ENCODE data around the gene MX1. TPM values are rescaled to one million over a fixed set of nuclear protein-coding genes. Genes with fewer than 3 reads are reported as not detected.

MX1 gene
- total RNA-seq, 1 donor from 2014 or later: 3.3 TPM

DNA sequence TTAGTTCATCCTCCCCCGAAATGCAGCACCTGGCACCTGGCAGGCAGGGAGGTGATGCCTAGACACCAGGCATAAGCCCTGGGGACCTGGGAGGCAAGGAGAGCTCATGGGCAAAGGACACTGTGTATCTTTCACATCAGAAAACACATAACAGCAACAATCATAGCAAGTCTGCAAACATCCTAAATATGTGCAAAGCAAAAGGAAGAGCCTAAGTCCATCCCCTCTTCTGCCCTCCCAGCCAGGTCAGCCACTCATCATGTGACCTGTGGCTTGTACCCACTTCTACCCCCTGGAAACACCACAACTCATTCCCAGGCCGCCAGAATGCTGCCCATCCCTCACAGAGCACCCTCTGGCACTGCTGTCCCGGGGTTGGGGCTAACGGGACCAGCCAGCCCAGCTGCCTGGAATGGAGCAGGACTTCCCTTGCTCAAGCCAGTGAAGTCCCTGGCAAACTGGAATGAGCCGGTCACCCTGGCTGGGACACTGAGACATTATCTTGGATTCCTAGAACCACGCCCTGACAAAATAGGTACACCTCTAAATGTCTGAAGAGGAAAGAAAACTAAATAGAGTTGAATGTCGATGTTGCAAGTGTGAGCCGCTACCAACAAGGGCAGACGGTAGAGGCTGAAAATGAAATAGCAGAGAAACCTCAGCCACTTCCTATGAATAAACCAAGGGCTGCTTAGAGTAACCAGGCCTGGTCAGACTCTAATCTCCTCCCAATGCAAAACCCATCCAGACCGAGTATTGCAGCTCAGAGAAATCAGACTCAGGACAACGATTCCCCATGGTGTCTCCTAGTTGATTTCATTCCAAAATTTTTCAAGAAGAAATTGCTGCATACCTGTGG is 52.5 kb downstream of the MX1 start:
- Mint-ChIP-seq H3K4me1 (peaks cover 29% of the 10 kb centered on the region), H3K4me3 (no peak overlapping the region), H3K27ac (ENCODE audit: unreplicated experiment) (no peak overlapping the region), H3K36me3 (ENCODE audit: low read depth) (no peaks in the 10 kb centered on the region), H3K9me3 (no peaks in the 10 kb centered on the region), H3K27me3 (ENCODE audit: low read depth) (no peaks in the 10 kb centered on the region)
- DNase-seq (ENCODE audit: low read depth, low spot score): no peak
- TF ChIP-seq, protein P1, sequence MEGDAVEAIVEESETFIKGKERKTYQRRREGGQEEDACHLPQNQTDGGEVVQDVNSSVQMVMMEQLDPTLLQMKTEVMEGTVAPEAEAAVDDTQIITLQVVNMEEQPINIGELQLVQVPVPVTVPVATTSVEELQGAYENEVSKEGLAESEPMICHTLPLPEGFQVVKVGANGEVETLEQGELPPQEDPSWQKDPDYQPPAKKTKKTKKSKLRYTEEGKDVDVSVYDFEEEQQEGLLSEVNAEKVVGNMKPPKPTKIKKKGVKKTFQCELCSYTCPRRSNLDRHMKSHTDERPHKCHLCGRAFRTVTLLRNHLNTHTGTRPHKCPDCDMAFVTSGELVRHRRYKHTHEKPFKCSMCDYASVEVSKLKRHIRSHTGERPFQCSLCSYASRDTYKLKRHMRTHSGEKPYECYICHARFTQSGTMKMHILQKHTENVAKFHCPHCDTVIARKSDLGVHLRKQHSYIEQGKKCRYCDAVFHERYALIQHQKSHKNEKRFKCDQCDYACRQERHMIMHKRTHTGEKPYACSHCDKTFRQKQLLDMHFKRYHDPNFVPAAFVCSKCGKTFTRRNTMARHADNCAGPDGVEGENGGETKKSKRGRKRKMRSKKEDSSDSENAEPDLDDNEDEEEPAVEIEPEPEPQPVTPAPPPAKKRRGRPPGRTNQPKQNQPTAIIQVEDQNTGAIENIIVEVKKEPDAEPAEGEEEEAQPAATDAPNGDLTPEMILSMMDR (conservative IDR thresholded peaks at IDR 0.05): no peak

DNA sequence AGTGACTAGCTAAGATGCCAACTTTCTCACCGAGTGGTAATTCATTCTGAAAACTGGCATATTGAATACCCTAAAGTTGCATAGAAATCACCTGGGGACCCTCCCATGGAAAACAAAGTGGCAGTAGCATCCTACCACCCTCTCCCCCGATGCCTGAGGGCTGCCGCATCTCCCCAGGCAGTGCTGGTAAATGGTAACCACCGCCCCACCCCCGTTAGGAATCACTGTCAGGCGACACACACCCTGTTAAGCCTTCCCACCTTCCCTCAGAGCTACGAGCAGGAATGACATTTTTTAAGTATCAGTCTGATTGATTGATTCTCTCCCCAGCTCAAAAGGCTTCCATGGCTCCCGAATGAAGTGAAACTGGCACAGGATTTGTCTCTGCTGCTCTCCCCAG is 53.6 kb downstream of the MX1 start:
- no peak overlapping the region for H3K4me3 Mint-ChIP-seq
- H3K4me1 Mint-ChIP-seq: peaks cover 29% of the 10 kb centered on the region
- DNase-seq (ENCODE audit: low read depth, low spot score): no peak
- H3K27ac Mint-ChIP-seq (ENCODE audit: unreplicated experiment): peak overlapping the region; percentile 83
- H3K27me3 Mint-ChIP-seq (ENCODE audit: low read depth): no peaks in the 10 kb centered on the region
- H3K36me3 Mint-ChIP-seq (ENCODE audit: low read depth): no peaks in the 10 kb centered on the region
- H3K9me3 Mint-ChIP-seq: no peaks in the 10 kb centered on the region
- TF ChIP-seq, protein P1 (conservative IDR thresholded peaks at IDR 0.05): no peak

GRCh38 chr21:41480086-41480690 is 54.1 kb downstream of the MX1 start:
- Mint-ChIP-seq H3K4me1 (peaks cover 29% of the 10 kb centered on the region), H3K36me3 (ENCODE audit: low read depth) (no peaks in the 10 kb centered on the region), H3K27ac (ENCODE audit: unreplicated experiment) (peak overlapping the region; percentile 83), H3K9me3 (no peaks in the 10 kb centered on the region), H3K4me3 (no peak overlapping the region), H3K27me3 (ENCODE audit: low read depth) (no peaks in the 10 kb centered on the region)
- DNase-seq (ENCODE audit: low read depth, low spot score): no peak
- TF ChIP-seq, protein P1 (conservative IDR thresholded peaks at IDR 0.05): no peak

DNA sequence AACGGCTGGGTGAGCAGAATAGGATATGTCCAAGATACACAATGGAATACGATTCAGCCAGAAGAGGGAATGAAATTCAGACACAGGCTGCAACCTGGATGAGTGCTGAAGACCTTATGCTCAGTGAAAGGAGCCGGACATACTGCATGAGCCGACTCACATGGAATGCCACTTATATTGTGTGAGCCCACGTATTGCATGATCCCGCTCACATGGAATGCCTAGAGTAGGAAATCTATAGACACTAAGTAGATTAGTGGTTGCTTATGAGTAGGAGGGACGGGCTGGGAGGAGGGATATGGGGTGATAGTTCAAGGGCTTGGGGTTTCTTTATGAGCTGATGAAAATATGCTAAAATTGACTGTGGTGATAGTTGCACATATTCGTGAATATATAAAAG is 55.2 kb downstream of the MX1 start:
- TF ChIP-seq, protein P1 (conservative IDR thresholded peaks at IDR 0.05): no peak
- H3K9me3 Mint-ChIP-seq: no peaks in the 10 kb centered on the region
- H3K27ac Mint-ChIP-seq (ENCODE audit: unreplicated experiment): no peak overlapping the region
- H3K27me3 Mint-ChIP-seq (ENCODE audit: low read depth): no peaks in the 10 kb centered on the region
- H3K36me3 Mint-ChIP-seq (ENCODE audit: low read depth): no peaks in the 10 kb centered on the region
- DNase-seq (ENCODE audit: low read depth, low spot score): no peak
- H3K4me3 Mint-ChIP-seq: no peak overlapping the region
- peaks cover 29% of the 10 kb centered on the region for H3K4me1 Mint-ChIP-seq

DNA sequence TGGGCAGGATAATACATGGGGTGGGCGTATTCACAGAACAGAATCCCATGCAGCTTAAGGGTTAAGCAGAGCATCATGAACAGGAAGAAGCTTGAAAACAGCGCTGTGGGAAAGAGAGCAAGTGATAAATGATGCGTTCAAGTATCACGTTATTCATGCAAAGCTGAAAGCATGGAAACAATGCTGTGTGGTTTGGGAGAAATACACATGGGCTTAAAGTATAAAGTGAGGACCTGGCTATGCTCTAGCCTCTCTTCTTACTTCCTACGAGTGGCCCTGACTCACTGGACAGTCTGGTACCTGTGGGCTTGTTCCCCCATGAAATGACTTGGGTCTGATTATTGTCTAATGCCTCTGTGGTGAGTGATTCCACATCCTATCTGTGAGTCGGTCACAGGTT is 56.3 kb downstream of the MX1 start:
- Mint-ChIP-seq H3K27ac (ENCODE audit: unreplicated experiment) (no peak overlapping the region), H3K9me3 (no peaks in the 10 kb centered on the region), H3K4me1 (peaks cover 28% of the 10 kb centered on the region), H3K36me3 (ENCODE audit: low read depth) (no peaks in the 10 kb centered on the region), H3K4me3 (no peak overlapping the region), H3K27me3 (ENCODE audit: low read depth) (no peaks in the 10 kb centered on the region)
- no peak for DNase-seq (ENCODE audit: low read depth, low spot score)
- TF ChIP-seq, protein P1 (conservative IDR thresholded peaks at IDR 0.05): no peak
